ENCODE measurements around the gene GPR107. TPM values are rescaled to one million over a fixed set of nuclear protein-coding genes. Genes with fewer than 3 reads are reported as not detected.
"Not testable (repeated sequence)": the region's sequence is repeated elsewhere in the genome, so short reads cannot be mapped to it uniquely, and the experiment has no call there.

Gene GPR107
- polyA plus RNA-seq (ENCODE audit: insufficient read length): 65.3 TPM
- long read RNA-seq, donor 1, full-length matches to known transcripts: 1 of 7 reads
- long read RNA-seq, donor 1, partial matches to known transcripts: 6 of 7 reads
- long read RNA-seq, donor 1, other reads (novel, unspliced or antisense): 0 of 7 reads
- long read RNA-seq, donor 2, full-length matches to known transcripts: 2 of 2 reads
- long read RNA-seq, donor 2, partial matches to known transcripts: 0 of 2 reads
- long read RNA-seq, donor 2, other reads (novel, unspliced or antisense): 0 of 2 reads
- long read RNA-seq, donor 3, full-length matches to known transcripts: 1 of 19 reads
- long read RNA-seq, donor 3, partial matches to known transcripts: 18 of 19 reads
- long read RNA-seq, donor 3, other reads (novel, unspliced or antisense): 0 of 19 reads
- long read RNA-seq, donor 4: 0 reads
- long read RNA-seq, donor 5, full-length matches to known transcripts: 3 of 3 reads
- long read RNA-seq, donor 5, partial matches to known transcripts: 0 of 3 reads
- long read RNA-seq, donor 5, other reads (novel, unspliced or antisense): 0 of 3 reads
- long read RNA-seq, donor 6, full-length matches to known transcripts: 2 of 18 reads
- long read RNA-seq, donor 6, partial matches to known transcripts: 16 of 18 reads
- long read RNA-seq, donor 6, other reads (novel, unspliced or antisense): 0 of 18 reads
- long read RNA-seq, donor 7, full-length matches to known transcripts: 2 of 2 reads
- long read RNA-seq, donor 7, partial matches to known transcripts: 0 of 2 reads
- long read RNA-seq, donor 7, other reads (novel, unspliced or antisense): 0 of 2 reads
- long read RNA-seq, donor 8, full-length matches to known transcripts: 1 of 1 reads
- long read RNA-seq, donor 8, partial matches to known transcripts: 0 of 1 reads
- long read RNA-seq, donor 8, other reads (novel, unspliced or antisense): 0 of 1 reads

DNA sequence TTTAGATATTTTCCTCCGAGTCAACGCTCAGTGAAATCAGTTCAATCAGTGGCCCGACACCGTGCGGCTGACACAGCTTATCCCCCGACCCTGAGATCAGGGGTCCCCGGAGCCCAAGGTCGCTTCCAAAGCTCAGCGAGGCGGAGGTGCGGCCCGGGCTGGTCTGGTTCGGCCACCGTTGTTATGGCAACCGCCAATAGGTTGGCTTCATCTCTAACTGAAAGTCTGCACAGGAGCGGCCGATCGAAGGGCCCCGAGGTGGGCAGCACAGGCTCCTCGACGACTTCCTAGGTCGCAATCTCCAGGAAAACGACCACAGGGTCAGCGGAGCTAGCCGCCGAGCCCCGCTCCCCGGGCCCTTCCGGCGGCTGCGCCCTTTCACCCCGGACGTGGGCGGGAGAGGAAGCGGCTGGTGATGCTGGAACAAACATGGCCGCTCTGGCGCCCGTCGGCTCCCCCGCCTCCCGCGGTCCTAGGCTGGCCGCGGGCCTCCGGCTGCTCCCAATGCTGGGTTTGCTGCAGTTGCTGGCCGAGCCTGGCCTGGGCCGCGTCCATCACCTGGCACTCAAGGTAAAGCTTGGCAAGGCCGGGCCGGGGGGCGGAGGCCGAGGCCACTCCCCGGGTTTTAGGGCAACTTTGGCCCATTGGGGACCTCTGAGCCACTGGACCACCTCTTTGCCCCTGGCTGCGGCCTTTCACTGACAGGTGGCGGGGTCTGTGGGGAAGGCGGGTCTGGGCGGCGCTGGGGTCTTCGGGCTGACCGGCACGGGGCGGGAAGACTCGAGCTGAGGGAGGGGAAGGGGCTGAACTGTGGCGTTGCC, at the start of gene GPR107:
TSS of gene GPR107 (plus strand) at position 403 of the 821 bp plus-strand sequence. CDS start at position 430, 27 bp downstream.
- peak; percentile 84 for DNase-seq

DNA sequence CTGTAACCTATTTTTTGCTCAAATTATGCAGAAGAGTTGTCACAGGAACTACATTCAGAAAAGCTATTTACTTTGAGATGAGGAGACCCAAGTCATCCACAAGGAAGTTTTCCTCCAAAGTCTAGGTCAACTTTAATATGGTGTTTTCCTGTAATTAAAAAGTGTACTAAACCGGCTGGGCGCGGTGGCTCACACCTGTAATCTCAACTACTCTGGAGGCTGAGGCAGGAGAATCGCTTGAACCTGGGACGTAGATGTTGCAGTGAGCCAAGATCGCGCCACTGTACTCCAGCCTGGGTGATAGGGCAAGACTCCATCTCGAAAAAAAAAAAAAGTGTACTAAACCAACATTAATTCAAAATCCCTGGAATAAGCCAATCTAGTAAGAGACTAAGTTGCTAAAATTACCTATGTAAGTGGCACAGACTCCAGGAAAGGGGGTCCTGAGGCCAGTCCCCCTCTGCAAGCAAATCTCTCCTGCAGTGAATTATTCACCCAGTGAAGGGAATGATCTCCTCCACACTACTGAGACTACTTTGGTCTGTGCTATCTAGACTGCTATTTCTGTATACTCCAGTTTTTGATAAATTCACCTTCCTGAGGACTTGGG, 49.7 kb upstream of the GPR107 start:
- no peak for DNase-seq

GRCh38 chr9:130006952-130007351, 46.8 kb upstream of the GPR107 start:
- DNase-seq: not testable (repeated sequence)

- no peak for DNase-seq
Measured at GRCh38 chr9:130008538-130008937, 45.2 kb upstream of the GPR107 start.

DNA sequence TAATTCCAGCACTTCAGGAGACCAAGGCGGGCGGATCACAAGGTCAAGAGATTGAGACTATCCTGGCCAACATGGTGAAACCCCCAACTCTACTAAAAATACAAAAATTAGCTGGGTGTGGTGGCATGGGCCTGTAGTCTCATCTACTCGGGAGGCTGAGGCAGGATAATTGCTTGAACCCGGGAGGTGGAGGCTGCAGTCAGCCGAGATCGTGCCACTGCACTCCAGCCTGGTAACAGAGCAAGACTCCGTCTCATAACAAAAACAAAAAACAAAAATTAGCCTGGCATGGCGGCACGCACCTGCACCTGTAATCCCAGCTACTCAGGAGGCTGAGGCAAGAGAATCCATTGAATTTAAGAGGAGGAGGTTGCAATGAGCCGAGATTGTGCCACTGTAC, 44.2 kb upstream of the GPR107 start:
- not testable (repeated sequence) for DNase-seq

GRCh38 chr9:130010151-130010988, 43.3 kb upstream of the GPR107 start:
- no peak for DNase-seq

DNA sequence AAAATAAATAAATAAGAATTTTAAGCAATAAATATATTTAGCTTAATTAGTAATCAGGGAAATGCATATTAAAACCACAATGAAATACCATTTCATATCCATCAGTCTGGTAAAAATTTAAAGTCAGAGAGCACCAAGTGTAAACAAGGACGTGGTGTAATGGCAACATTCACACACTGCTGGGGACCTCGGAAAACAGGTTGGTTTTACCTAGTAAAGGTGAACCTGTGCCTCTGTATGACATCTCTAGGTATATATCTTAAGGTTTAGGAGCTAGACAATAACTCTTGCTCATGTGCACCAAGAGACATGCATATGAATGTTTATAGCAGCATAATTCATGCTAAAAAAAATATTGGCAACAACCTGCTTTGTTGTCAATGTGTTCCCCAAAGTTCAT, 40.4 kb upstream of the GPR107 start:
- DNase-seq: no peak

DNA sequence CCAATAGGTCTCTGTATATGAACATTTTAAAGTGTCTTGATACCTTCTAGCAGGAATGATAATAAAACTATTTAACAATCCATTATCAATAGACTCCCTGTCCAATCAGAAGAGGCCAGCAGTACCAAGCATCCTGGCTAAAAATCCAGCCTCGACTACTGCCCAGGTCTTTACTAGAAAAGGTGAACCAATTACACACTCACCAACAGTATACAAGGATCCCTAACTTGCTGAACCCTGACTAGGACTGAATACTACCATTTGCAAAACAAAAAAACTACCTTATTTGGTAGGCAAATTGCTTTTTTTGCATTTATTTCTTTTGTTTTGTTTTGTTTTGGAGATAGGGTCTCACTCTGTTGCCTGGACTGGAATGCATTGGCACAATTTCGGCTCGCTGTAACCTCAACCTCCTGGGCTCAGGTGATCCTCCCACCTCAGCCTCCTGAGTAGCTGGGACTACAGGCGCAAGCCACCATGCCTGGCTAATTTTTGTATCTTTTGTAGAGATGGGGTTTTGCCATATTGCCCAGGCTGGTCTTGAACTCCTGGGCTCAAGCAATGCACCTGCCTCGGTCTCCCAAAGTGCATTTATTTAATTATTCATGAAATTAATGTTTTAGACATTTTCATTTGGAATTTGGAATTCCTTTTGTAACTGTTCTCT, 38.2 kb upstream of the GPR107 start:
- DNase-seq: no peak

DNA sequence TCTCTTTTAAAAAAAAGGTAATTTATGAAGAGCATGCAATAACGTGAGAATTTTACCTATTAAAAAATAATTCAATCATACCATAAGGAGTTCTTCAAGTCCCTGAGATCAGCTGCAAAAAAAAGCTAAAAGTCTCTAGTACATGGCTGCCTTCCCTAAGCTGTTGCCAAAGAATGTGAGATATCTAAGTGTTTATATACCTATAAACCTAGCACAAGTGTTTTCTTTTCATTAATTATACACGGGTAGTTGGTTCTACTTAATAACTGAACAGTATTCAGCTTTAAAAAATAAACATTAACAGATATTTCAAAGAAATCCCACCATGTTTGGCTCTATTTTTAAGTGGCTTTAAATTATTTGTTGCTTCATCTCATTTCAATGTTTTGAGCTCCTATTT, 36.6 kb upstream of the GPR107 start:
- no peak for DNase-seq

GRCh38 chr9:130017510-130017909, 36.2 kb upstream of the GPR107 start:
- DNase-seq: not testable (repeated sequence)

DNA sequence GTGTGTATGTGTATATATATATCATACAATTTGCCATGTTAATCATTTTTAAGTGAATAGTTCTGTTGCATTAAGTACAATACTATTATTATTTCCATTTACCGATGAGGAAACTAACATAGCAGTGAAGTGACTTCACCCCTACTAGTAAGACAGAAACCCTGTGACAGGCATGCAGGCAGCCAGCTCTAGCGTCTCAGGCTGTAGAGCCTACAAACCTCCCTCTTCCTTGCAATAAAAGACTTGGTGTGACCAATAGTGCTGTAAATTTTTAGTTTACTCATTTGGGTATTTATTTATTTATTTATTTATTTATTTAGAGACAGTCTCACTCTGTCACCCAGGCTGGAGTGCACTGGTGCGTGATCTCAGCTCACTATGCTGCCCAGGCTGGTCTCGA, 35.4 kb upstream of the GPR107 start:
- no peak for DNase-seq

DNA sequence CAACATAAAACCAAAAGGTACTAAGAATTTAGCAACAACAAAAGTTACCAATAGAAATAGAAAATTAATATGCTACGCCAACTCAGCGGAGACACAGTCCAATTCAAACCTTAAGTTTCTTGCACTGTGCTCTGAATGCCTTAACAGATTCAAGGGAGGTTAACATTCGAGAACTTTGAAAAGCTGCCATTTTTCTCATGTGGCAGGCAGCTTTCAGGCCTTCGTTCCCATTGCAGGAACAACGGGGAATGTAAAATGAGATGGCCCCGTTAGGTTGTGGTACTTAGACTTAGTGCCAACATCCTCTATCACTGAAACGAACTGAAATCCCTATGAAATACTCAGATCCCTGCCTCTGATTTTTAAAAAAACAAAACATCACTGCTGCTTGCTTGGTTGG, 33.1 kb upstream of the GPR107 start:
- no peak for DNase-seq

- DNase-seq: no peak
Measured at GRCh38 chr9:130021123-130021522, 32.6 kb upstream of the GPR107 start.

DNA sequence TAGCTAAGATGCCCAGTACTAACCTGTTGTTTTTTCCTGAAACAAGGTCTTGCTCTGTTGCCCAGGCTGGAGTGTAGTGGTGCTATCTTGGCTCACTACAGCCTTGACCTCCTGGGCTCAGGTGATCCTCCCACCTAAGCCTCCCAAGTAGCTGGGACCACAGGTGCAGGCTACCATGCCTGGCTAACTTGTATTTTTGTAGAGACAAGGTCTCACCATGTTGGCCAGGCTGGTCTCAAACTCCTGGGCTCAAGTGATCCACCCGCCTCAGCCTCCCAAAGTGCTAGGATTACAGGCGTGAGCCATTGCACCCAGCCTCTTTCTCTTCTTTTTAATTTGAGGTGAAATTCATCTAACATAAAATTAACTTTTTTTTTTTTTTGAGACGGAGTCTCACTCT, 31.9 kb upstream of the GPR107 start:
- not testable (repeated sequence) for DNase-seq

- no peak for DNase-seq
Measured at GRCh38 chr9:130022566-130023143, 31.1 kb upstream of the GPR107 start.

DNA sequence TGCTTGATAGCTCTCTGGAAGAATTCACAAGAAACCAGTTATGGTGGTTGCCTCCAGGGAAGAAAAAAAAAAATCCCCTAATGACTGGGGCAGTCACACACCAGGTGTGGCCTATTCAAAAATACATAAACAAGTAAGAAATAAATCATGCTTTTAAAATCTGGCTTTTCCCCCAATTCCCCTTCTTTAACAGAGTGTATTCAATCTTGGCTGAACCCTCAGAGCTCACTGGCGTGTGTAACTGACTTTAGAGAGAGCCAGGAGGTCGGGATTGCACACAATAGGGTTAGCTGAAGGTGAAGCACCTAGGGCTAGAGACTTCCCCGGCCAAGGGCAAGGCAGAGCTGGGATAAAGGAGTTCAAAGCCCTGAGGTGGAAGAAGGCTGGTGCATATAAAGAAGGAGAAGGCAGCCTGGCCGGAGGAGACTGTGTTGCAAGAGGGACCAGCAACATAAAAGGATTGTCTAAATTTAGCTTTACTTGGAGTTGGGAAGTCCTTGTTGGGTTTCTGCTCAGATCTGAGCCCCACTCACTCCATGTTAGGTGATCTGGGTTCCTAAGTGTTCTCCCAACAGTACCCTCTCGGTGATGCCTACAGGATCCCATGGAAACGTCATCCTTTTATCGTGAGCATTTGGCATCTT, 30.4 kb upstream of the GPR107 start:
- DNase-seq: no peak

DNA sequence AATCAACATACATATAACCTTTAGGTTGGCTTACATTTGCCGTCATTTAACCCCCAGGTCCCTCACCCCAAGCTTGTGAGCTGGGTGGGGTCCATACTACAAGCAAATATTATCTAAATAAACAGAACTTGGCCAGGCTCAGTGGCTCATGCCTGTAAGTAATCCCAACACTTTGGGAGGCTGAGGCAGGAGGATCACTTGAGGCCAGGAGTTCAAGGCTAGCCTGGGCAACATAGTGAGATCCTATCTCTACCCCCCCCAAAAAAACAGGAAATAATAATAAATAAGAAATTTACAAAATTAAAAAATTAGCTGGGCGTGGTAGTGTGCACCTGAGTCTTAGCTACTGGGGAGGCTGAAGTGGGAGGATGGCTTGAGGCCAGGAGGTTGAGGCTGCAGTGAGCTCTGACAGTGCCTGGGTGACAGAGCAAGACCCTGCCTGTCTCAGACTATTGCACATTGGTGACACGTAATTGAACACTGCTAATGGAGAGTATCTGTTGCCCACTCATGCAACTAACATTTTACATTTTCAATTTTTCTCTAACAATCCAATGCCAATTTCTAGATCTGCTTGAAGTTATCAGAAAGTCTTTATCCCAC, 29.6 kb upstream of the GPR107 start:
- DNase-seq: no peak

GRCh38 chr9:130024597-130024994, 29.1 kb upstream of the GPR107 start:
- no peak for DNase-seq

Data from left kidney (tissue), 8 donors.